ENCODE data around the gene BMP6. TPM values are rescaled to one million over a fixed set of nuclear protein-coding genes. Genes with fewer than 3 reads are reported as not detected.
A peak's percentile ranks its signal among the peaks of the same experiment; 100 is the strongest.

BMP6 gene
- total RNA-seq, result not detected in 2 replicates
- long read RNA-seq, partial matches to known transcripts, result 1 of 1 reads
- long read RNA-seq, other reads (novel, unspliced or antisense), result 0 of 1 reads

DNA sequence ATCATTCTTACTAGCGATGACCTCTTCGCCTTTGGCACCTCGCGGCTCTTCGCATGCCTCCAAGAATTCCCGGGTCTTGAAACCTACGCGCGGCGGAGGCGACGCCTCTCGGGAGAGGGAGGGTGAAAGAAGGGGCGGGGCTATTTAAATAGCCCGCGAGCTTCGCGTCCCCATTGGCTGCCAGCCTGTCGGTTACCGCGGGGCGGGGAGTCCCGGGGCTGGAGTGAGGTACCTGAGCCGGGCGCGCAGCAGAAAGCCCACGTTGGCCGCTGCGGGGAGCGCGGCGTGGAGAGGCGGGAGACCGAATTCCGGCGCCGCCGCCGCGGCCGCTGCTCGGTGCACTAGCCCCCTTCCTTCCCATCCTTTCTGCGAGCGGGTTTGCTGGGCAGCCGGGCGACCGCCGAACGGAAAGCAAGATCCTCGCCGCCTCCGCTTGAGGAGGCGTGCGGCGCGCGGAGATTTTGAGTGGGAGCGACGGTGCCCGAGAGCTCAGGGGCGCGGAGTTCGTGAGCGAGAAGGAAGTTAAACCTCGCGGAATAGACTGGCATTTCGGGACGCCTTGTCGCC, at the start of gene BMP6:
Gene BMP6 (plus strand): TSS at position 251 of the 567 bp plus-strand sequence. CDS start 857 bp downstream, outside the sequence.
- peaks cover 68% of the 10 kb centered on the region for H3K27me3 Mint-ChIP-seq (ENCODE audit: unreplicated experiment)
- H3K36me3 Mint-ChIP-seq (ENCODE audit: unreplicated experiment), result no peaks in the 10 kb centered on the region
- peaks cover 24% of the 10 kb centered on the region for H3K4me1 Mint-ChIP-seq (ENCODE audit: unreplicated experiment)
- H3K4me3 Mint-ChIP-seq (ENCODE audit: unreplicated experiment), result peak within 1 kb of the TSS; percentile 82
- no peaks in the 10 kb centered on the region for H3K9me3 Mint-ChIP-seq (ENCODE audit: unreplicated experiment)
- TF ChIP-seq, protein P1, sequence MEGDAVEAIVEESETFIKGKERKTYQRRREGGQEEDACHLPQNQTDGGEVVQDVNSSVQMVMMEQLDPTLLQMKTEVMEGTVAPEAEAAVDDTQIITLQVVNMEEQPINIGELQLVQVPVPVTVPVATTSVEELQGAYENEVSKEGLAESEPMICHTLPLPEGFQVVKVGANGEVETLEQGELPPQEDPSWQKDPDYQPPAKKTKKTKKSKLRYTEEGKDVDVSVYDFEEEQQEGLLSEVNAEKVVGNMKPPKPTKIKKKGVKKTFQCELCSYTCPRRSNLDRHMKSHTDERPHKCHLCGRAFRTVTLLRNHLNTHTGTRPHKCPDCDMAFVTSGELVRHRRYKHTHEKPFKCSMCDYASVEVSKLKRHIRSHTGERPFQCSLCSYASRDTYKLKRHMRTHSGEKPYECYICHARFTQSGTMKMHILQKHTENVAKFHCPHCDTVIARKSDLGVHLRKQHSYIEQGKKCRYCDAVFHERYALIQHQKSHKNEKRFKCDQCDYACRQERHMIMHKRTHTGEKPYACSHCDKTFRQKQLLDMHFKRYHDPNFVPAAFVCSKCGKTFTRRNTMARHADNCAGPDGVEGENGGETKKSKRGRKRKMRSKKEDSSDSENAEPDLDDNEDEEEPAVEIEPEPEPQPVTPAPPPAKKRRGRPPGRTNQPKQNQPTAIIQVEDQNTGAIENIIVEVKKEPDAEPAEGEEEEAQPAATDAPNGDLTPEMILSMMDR (IDR thresholded peaks at IDR 0.05), result no peak
- peak; percentile 89 for DNase-seq (ENCODE audit: extremely low spot score, unreplicated experiment)
- H3K27ac Mint-ChIP-seq (ENCODE audit: unreplicated experiment), result no peak within 1 kb of the TSS

DNA sequence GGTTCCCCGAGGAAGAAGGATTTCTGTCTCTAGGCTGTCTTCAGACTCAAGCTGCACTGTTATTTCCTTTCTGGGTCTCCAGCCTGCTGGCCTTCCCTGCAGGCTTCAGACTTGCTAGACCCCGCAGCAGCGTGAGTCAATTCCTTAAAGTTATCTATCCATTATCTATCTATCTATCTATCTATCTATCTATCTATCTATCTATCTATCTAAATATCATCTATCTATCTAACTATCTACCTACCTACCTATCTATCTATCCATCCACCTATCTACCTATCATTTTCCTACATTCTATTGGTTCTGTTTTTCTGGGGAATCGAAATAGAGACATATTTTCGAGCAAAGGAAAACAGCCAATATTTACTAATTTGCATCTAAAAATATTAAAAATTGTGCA, 48.7 kb upstream of the BMP6 start:
- no peak overlapping the region for H3K27ac Mint-ChIP-seq (ENCODE audit: unreplicated experiment)
- no peak overlapping the region for H3K4me3 Mint-ChIP-seq (ENCODE audit: unreplicated experiment)
- peaks cover 17% of the 10 kb centered on the region for H3K4me1 Mint-ChIP-seq (ENCODE audit: unreplicated experiment)
- TF ChIP-seq, protein P1 (IDR thresholded peaks at IDR 0.05), result no peak
- no peaks in the 10 kb centered on the region for H3K9me3 Mint-ChIP-seq (ENCODE audit: unreplicated experiment)
- no peak for DNase-seq (ENCODE audit: extremely low spot score, unreplicated experiment)
- no peaks in the 10 kb centered on the region for H3K36me3 Mint-ChIP-seq (ENCODE audit: unreplicated experiment)
- peaks cover 37% of the 10 kb centered on the region for H3K27me3 Mint-ChIP-seq (ENCODE audit: unreplicated experiment)

DNA sequence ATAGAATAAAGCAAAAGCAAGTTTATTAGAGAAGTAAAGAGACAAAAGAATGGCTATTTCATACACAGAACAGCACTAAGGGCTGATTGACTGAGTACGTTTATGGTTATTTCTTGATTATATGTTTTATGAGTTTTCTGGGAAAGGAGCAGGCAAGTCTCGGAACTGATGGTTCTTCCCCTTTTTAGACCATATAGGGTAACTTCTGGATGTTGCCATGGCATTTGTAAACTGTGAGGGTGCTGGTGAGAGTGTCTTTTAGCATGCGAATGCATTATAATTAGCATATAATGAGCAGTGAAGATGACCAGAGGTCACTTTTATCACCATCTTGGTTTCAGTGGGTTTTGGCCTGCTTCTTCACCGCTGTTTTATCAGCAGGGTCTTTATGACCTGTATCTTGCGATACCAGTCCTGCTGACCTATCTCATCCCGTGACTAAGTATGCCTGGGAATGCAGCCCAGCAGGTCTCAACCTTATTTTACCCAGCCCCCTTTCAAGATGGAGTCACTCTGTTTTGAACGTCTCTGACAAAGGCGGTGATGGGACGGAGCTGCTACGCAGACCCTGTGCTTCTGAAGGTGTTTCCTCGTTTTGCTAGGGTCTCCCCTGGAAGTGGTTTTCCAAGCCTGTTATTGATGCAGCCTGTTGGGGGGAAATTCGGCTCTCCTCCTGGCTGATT, 45.4 kb upstream of the BMP6 start:
- TF ChIP-seq, protein P1 (IDR thresholded peaks at IDR 0.05), result no peak
- no peaks in the 10 kb centered on the region for H3K36me3 Mint-ChIP-seq (ENCODE audit: unreplicated experiment)
- DNase-seq (ENCODE audit: extremely low spot score, unreplicated experiment), result no peak
- no peak overlapping the region for H3K27ac Mint-ChIP-seq (ENCODE audit: unreplicated experiment)
- no peak overlapping the region for H3K4me3 Mint-ChIP-seq (ENCODE audit: unreplicated experiment)
- no peaks in the 10 kb centered on the region for H3K4me1 Mint-ChIP-seq (ENCODE audit: unreplicated experiment)
- H3K27me3 Mint-ChIP-seq (ENCODE audit: unreplicated experiment), result peaks cover 42% of the 10 kb centered on the region
- no peaks in the 10 kb centered on the region for H3K9me3 Mint-ChIP-seq (ENCODE audit: unreplicated experiment)

DNA sequence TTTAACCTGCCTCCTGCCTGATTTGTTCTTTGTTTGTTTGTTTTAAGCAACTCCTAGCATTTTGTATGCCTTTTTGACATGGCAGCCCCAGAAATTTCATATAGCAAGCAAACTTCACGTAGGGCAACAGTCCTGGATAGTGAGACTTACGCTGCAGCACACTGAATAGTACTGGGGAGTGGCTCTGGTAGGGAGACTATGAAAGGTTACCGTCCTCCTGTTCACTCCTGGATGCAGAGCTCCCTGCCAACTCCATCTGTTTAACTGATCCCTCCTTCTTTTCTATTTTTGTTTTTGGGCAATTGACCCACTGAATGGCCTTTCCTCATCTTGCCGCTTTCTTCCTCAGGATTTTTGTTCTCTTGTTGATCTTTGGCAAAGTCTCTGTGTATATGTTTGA, 44.5 kb upstream of the BMP6 start:
- no peaks in the 10 kb centered on the region for H3K9me3 Mint-ChIP-seq (ENCODE audit: unreplicated experiment)
- H3K4me3 Mint-ChIP-seq (ENCODE audit: unreplicated experiment), result no peak overlapping the region

DNA sequence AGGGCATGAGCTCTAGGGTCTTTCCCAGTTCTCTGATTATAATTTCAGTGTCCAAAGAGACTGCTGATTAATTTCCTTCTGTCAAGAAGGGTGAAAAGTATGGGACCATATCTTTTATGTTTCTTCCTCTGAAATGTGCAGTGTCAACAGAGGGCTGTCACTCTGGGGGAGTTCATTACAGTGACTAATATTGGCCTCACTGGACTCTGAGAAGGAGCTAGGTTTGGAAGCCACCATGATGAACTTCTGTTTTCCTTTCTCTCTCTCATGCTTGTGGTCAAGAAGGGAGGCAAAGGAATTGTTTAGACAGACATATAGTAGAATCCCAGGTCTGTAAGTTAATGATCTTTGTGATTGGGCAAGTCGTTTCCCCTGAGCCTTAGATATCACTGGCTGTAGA, 41.8 kb upstream of the BMP6 start:
- Mint-ChIP-seq H3K4me1 (ENCODE audit: unreplicated experiment) (no peaks in the 10 kb centered on the region), H3K4me3 (ENCODE audit: unreplicated experiment) (no peak overlapping the region), H3K36me3 (ENCODE audit: unreplicated experiment) (no peaks in the 10 kb centered on the region), H3K9me3 (ENCODE audit: unreplicated experiment) (no peaks in the 10 kb centered on the region), H3K27me3 (ENCODE audit: unreplicated experiment) (peaks cover 48% of the 10 kb centered on the region), H3K27ac (ENCODE audit: unreplicated experiment) (no peak overlapping the region)
- TF ChIP-seq, protein P1 (IDR thresholded peaks at IDR 0.05), result no peak
- DNase-seq (ENCODE audit: extremely low spot score, unreplicated experiment), result no peak

More for the DNA sequence above, 44.5 kb upstream of the BMP6 start:
- Mint-ChIP-seq H3K36me3 (ENCODE audit: unreplicated experiment) (no peaks in the 10 kb centered on the region), H3K27me3 (ENCODE audit: unreplicated experiment) (peaks cover 42% of the 10 kb centered on the region), H3K27ac (ENCODE audit: unreplicated experiment) (no peak overlapping the region), H3K4me1 (ENCODE audit: unreplicated experiment) (no peaks in the 10 kb centered on the region)
- TF ChIP-seq, protein P1 (IDR thresholded peaks at IDR 0.05), result no peak
- DNase-seq (ENCODE audit: extremely low spot score, unreplicated experiment), result peak; percentile 38
